Esophagus mucosa (tissue), 1 donor: ENCODE measurements around the gene KAZALD1. TPM values are rescaled to one million over a fixed set of nuclear protein-coding genes. Genes with fewer than 3 reads are reported as not detected.
A peak's percentile ranks its signal among the peaks of the same experiment; 100 is the strongest.

ENCODE experiments used
- ATAC-seq: fragments of 200-7000 bp; cut with Tn5 transposase; one replicate; pipeline ENCODE4 v1.9.1; 2020
- total RNA-seq: library from RNA; stranded (reverse); gene quantifications from one replicate; pipeline ENCODE4 v1.2.4, GENCODE V29; 2023
- donor health status: DM: yes; HTN: yes; CAD: no.

KAZALD1 gene
- total RNA-seq, result 4.1 TPM

GRCh38 chr10:101061624-101062231 lies at the start of gene KAZALD1:
TSS of gene KAZALD1 (plus strand) at chr10:101061989. CDS start at chr10:101062593, 604 bp downstream.
- ATAC-seq, result no peak

GRCh38 chr10:101012525-101013364 lies 49.0 kb upstream of the KAZALD1 start:
- ATAC-seq, result peak; percentile 73

- no peak for ATAC-seq
These were observed 48.4 kb upstream of the KAZALD1 start for GRCh38 chr10:101013365-101013825.

- peak; percentile 65 for ATAC-seq
These were observed 47.4 kb upstream of the KAZALD1 start for GRCh38 chr10:101014230-101014884.

- ATAC-seq, result no peak
These were observed 46.7 kb upstream of the KAZALD1 start for GRCh38 chr10:101014966-101015581.

GRCh38 chr10:101015582-101015973 lies 46.2 kb upstream of the KAZALD1 start:
- ATAC-seq, result no peak

GRCh38 chr10:101016814-101017213 lies 45.0 kb upstream of the KAZALD1 start:
- ATAC-seq, result no peak

GRCh38 chr10:101018118-101018599 lies 43.6 kb upstream of the KAZALD1 start:
- no peak for ATAC-seq

GRCh38 chr10:101018600-101019439 lies 43.0 kb upstream of the KAZALD1 start:
- ATAC-seq, result peak; percentile 62

- no peak for ATAC-seq
These were observed 42.4 kb upstream of the KAZALD1 start for GRCh38 chr10:101019440-101019703.

GRCh38 chr10:101020427-101021075 lies 41.2 kb upstream of the KAZALD1 start:
- ATAC-seq, result no peak

GRCh38 chr10:101021239-101021638 lies 40.5 kb upstream of the KAZALD1 start:
- no peak for ATAC-seq

- ATAC-seq, result no peak
These were observed 40.0 kb upstream of the KAZALD1 start for GRCh38 chr10:101021692-101022251.

- no peak for ATAC-seq
These were observed 38.7 kb upstream of the KAZALD1 start for GRCh38 chr10:101022967-101023705.

GRCh38 chr10:101027106-101027720 lies 34.6 kb upstream of the KAZALD1 start:
- no peak for ATAC-seq

GRCh38 chr10:101028446-101029337 lies 33.1 kb upstream of the KAZALD1 start:
- peak; percentile 19 for ATAC-seq

GRCh38 chr10:101029520-101030295 lies 32.1 kb upstream of the KAZALD1 start:
- ATAC-seq, result no peak

- ATAC-seq, result peak; percentile 1
These were observed 31.2 kb upstream of the KAZALD1 start for GRCh38 chr10:101030496-101031127.
